H1 (cell line): ENCODE data around the gene PARD6B. TPM values are rescaled to one million over a fixed set of nuclear protein-coding genes. Genes with fewer than 3 reads are reported as not detected.

Experiments used
- CTCF ChIA-PET: fragments of 300-600 bp; sonication (Branson Sonifier 250); formaldehyde crosslinking; loops from one replicate; lab custom pipeline; 2021; ENCODE audit not compliant: partially characterized antibody; lab: Charles Lee
- POLR2A ChIA-PET: fragments of 300-600 bp; sonication (Branson Sonifier 250); formaldehyde crosslinking; loops from one replicate; lab custom pipeline; 2021; ENCODE audit warnings: inconsistent platforms; ENCODE audit not compliant: partially characterized antibody; lab: Charles Lee
- DNase-seq, 2 experiments: peaks; one replicate each; pipeline versions ENCODE4 v3.0.0 to v3.0.0-alpha.2; 2010 to 2022; ENCODE audit warnings: low spot score in 2 of 2, low read depth in 1 of 2, mixed read lengths in 1 of 2
- FAIRE-seq: peaks from 2 replicates; lab custom pipeline; 2011; peaks lifted over from hg19 to GRCh38; lab: Jason Lieb, UNC
- H2AFZ ChIP-seq: 2 replicates; pipeline ENCODE4 v1.8.1; 2012; ENCODE audit warnings: low read length, inconsistent platforms
- H2AK5ac ChIP-seq: 2 replicates; pipeline ENCODE4 v1.6.1; 2013; ENCODE audit warnings: low read depth, low read length
- H2BK120ac ChIP-seq: replicated peaks from 2 replicates; pipeline ENCODE3; 2013; ENCODE audit warnings: low read depth, low read length, inconsistent platforms
- H2BK12ac ChIP-seq: 2 replicates; pipeline ENCODE4 v1.6.1; 2013; ENCODE audit warnings: low read depth, low read length
- H2BK15ac ChIP-seq: 2 replicates; pipeline ENCODE4 v1.6.1; 2013; ENCODE audit warnings: low read length
- H2BK20ac ChIP-seq: 2 replicates; pipeline ENCODE4 v1.6.1; 2013; ENCODE audit warnings: low read length
- H2BK5ac ChIP-seq: 2 replicates; pipeline ENCODE4 v1.6.1; 2013; ENCODE audit warnings: low read depth, low read length
- H3K14ac ChIP-seq: 2 replicates; pipeline ENCODE4 v1.6.1; 2013; ENCODE audit warnings: inconsistent platforms; ENCODE audit not compliant: insufficient read length
- H3K18ac ChIP-seq: 2 replicates; pipeline ENCODE4 v1.6.1; 2013; ENCODE audit warnings: low read length; ENCODE audit errors: extremely low read depth
- H3K23ac ChIP-seq: 2 replicates; pipeline ENCODE4 v1.6.1; 2013; ENCODE audit warnings: inconsistent platforms; ENCODE audit not compliant: insufficient read length
- H3K23me2 ChIP-seq: 2 replicates; pipeline ENCODE4 v1.6.1; 2013; ENCODE audit warnings: low read depth, low read length
- H3K27ac ChIP-seq: 2 replicates; pipeline ENCODE4 v1.6.1; 2011; ENCODE audit warnings: low read depth, low read length, inconsistent platforms
- H3K27me3 ChIP-seq, 4 experiments: replicated peaks in 1 of 4; 1 replicate in 1 of 4; 2 replicates in 3 of 4; pipeline versions ENCODE4 v1.6.1 to v1.8.1; 2011 to 2013; ENCODE audit warnings: low read length in 3 of 4, mild to moderate bottlenecking in 3 of 4, inconsistent platforms in 2 of 4, mixed read lengths in 2 of 4, moderate library complexity in 1 of 4; ENCODE audit not compliant: control insufficient read depth in 3 of 4, insufficient read depth in 3 of 4; ENCODE audit errors: extremely low read depth in 1 of 4
- H3K36me3 ChIP-seq, 4 experiments: 2 replicates each; pipeline versions ENCODE4 v1.6.1 to v1.8.1; 2011 to 2013; ENCODE audit warnings: mild to moderate bottlenecking in 4 of 4, low read length in 3 of 4, moderate library complexity in 2 of 4, control low read depth in 1 of 4, inconsistent platforms in 1 of 4; ENCODE audit not compliant: insufficient read depth in 4 of 4, control insufficient read depth in 2 of 4
- H3K4ac ChIP-seq: replicated peaks from 2 replicates; pipeline ENCODE3; 2013; ENCODE audit warnings: low read length, low read depth, mixed read lengths, inconsistent platforms; ENCODE audit not compliant: insufficient read length
- H3K4me1 ChIP-seq, 4 experiments: replicated peaks in 1 of 4; 1 replicate in 1 of 4; 2 replicates in 3 of 4; pipeline versions ENCODE4 v1.6.1 to v1.8.1; 2011 to 2013; ENCODE audit warnings: low read length in 3 of 4, inconsistent platforms in 2 of 4, mixed read lengths in 1 of 4; ENCODE audit not compliant: insufficient read depth in 4 of 4, control insufficient read depth in 3 of 4
- H3K4me2 ChIP-seq, 2 experiments: 2 replicates each; pipeline versions ENCODE4 v1.6.1 to v1.8.1; 2011 to 2013; ENCODE audit warnings: low read depth in 2 of 2, low read length in 2 of 2, control low read depth in 1 of 2, inconsistent platforms in 1 of 2, mild to moderate bottlenecking in 1 of 2; ENCODE audit not compliant: insufficient read depth in 1 of 2
- H3K4me3 ChIP-seq, 4 experiments: fragments of 200-600, 300-600 bp in 1 of 4; sonication (generic), shearing (Covaris generic), sonication (Bioruptor Twin) in 1 of 4; 2 replicates each; pipeline versions ENCODE4 v1.5.1 to v1.8.1; 2011 to 2016; ENCODE audit warnings: low read length in 4 of 4, low read depth in 3 of 4, control low read depth in 2 of 4, inconsistent platforms in 2 of 4, mild to moderate bottlenecking in 2 of 4, mixed read lengths in 1 of 4, moderate library complexity in 1 of 4; ENCODE audit not compliant: insufficient read depth in 2 of 4; ENCODE audit errors: extremely low read depth in 1 of 4
- H3K56ac ChIP-seq: replicated peaks from 2 replicates; pipeline ENCODE3; 2013; ENCODE audit warnings: low read depth, mild to moderate bottlenecking, mixed read lengths, low read length, inconsistent platforms; ENCODE audit not compliant: insufficient read length
- H3K79me1 ChIP-seq: 2 replicates; pipeline ENCODE4 v1.6.1; 2013; ENCODE audit warnings: low read depth, low read length, control low read depth
- H3K79me2 ChIP-seq, 2 experiments: 2 replicates each; pipeline versions ENCODE4 v1.6.1 to v1.8.1; 2012 to 2013; ENCODE audit warnings: low read length in 2 of 2, mild to moderate bottlenecking in 2 of 2, inconsistent platforms in 1 of 2; ENCODE audit not compliant: insufficient read depth in 2 of 2, control insufficient read depth in 1 of 2
- H3K9ac ChIP-seq, 4 experiments: replicated peaks in 1 of 4; 1 replicate in 1 of 4; 2 replicates in 3 of 4; pipeline versions ENCODE4 v1.6.1 to v1.8.1; 2011 to 2013; ENCODE audit warnings: low read depth in 3 of 4, low read length in 3 of 4, control low read depth in 2 of 4, mild to moderate bottlenecking in 2 of 4, moderate library complexity in 2 of 4, inconsistent platforms in 1 of 4; ENCODE audit errors: extremely low read depth in 1 of 4
- H3K9me3 ChIP-seq, 2 experiments: 2 replicates each; pipeline versions ENCODE4 v1.6.1 to v1.8.1; 2012 to 2013; ENCODE audit warnings: mild to moderate bottlenecking in 2 of 2, moderate library complexity in 2 of 2, control low read depth in 1 of 2, inconsistent platforms in 1 of 2, low read depth in 1 of 2, low read length in 1 of 2, mixed read lengths in 1 of 2; ENCODE audit not compliant: insufficient read depth in 2 of 2
- H4K20me1 ChIP-seq, 2 experiments: replicated peaks in 1 of 2; 2 replicates each; pipeline versions ENCODE3 to v1.8.1; 2011 to 2013; ENCODE audit warnings: inconsistent platforms in 2 of 2, low read length in 2 of 2, mild to moderate bottlenecking in 1 of 2; ENCODE audit not compliant: insufficient read depth in 2 of 2, control insufficient read depth in 1 of 2
- H4K5ac ChIP-seq: 2 replicates; pipeline ENCODE4 v1.6.1; 2013; ENCODE audit warnings: low read length, low read depth, mixed read lengths, inconsistent platforms; ENCODE audit not compliant: insufficient read length
- H4K8ac ChIP-seq: 2 replicates; pipeline ENCODE4 v1.8.0; 2013; ENCODE audit warnings: mild to moderate bottlenecking, moderate library complexity, low read length, inconsistent platforms; ENCODE audit not compliant: insufficient read depth; ENCODE audit errors: extremely low read depth
- H4K91ac ChIP-seq: replicated peaks from 2 replicates; pipeline ENCODE3; 2013; ENCODE audit warnings: low read length, mixed read lengths, inconsistent platforms; ENCODE audit not compliant: insufficient read length
- BACH1 ChIP-seq: IDR thresholded peaks from 2 replicates; pipeline ENCODE4 v1.6.1; 2012; ENCODE audit warnings: low read length, improper control_type of control experiment
- BRCA1 ChIP-seq: IDR thresholded peaks from 2 replicates; pipeline ENCODE4 v1.6.1; 2012; ENCODE audit warnings: low read depth, low read length, improper control_type of control experiment
- CBX5 ChIP-seq: fragments of 300-800, 300-1000 bp; sonication (generic); IDR thresholded peaks from 2 replicates; pipeline ENCODE4 v1.7.1; 2016; ENCODE audit warnings: antibody characterized with exemption, low read length, low read depth
- JUN ChIP-seq: IDR thresholded peaks from 2 replicates; pipeline ENCODE4 v1.6.1; 2011; ENCODE audit warnings: low read depth, mild to moderate bottlenecking, improper control_type of control experiment, low read length
- KDM5A ChIP-seq: fragments of 200-600 bp; IDR thresholded peaks from 2 replicates; pipeline ENCODE4 v1.7.1; 2012; ENCODE audit warnings: mild to moderate bottlenecking, low read length, inconsistent platforms, mixed read lengths
- MAFK ChIP-seq: IDR thresholded peaks from 2 replicates; pipeline ENCODE4 v1.6.1; 2012; ENCODE audit warnings: low read depth, mild to moderate bottlenecking, improper control_type of control experiment, low read length
- RAD21 ChIP-seq, 2 experiments: IDR thresholded peaks in 1 of 2; conservative IDR thresholded peaks in 1 of 2; 2 replicates each; pipeline ENCODE4 v1.6.1; 2011; ENCODE audit warnings: low read depth in 2 of 2, low read length in 2 of 2, improper control_type of control experiment in 1 of 2, inconsistent platforms in 1 of 2, mild to moderate bottlenecking in 1 of 2, moderate library complexity in 1 of 2
- RFX5 ChIP-seq: IDR thresholded peaks from 2 replicates; pipeline ENCODE4 v1.6.1; 2011; ENCODE audit warnings: low read depth, low read length, improper control_type of control experiment, borderline replicate concordance
- SP1 ChIP-seq: IDR thresholded peaks from 2 replicates; pipeline ENCODE4 v1.6.1; 2011; ENCODE audit warnings: low read depth, low read length
- SP2 ChIP-seq: IDR thresholded peaks from 2 replicates; pipeline ENCODE4 v1.6.1; 2012; ENCODE audit warnings: mild to moderate bottlenecking, low read length, inconsistent platforms
- TEAD4 ChIP-seq: IDR thresholded peaks from 2 replicates; pipeline ENCODE4 v1.6.1; 2012; ENCODE audit warnings: low read depth, low read length, inconsistent platforms, mixed read lengths
- WGBS, 2 experiments: shearing (Covaris generic) in 1 of 2; methylation state at CpG; one replicate each; pipeline versions ENCODE4 v1.1.6 to v1.1.7; 2013 to 2015; ENCODE audit warnings: low lambda C conversion rate in 2 of 2, mixed read lengths in 2 of 2, inconsistent platforms in 1 of 2, low coverage in 1 of 2, missing lambda C conversion rate in 1 of 2; ENCODE audit not compliant: insufficient replicate concordance in 2 of 2, insufficient coverage in 1 of 2, insufficient read length in 1 of 2; ENCODE audit errors: extremely low coverage in 1 of 2, missing lambda C conversion rate in 1 of 2; 5-methylcytosine and 5-hydroxymethylcytosine counted together
- polyA plus RNA-seq, 7 experiments: library from polyadenylated mRNA; depleted of rRNA in 3 of 7; stranded (reverse) in 5 of 7; unstranded in 2 of 7; fragments of >200 nt in 5 of 7; fragments of 200-250 nt in 2 of 7; gene quantifications; 1 replicate in 5 of 7; 2 replicates in 1 of 7; 4 replicates in 1 of 7; pipeline versions ENCODE4 v1.2.1 to v1.2.3, GENCODE V29; 2011 to 2013; ENCODE audit warnings: missing spikeins in 2 of 7, mixed read lengths in 2 of 7
- total RNA-seq: library from RNA; stranded (reverse); fragmentation: NEBNext Ultra II Directional; extraction: Animal tissue kit (Norgen Biotek cat#: 25700); gene quantifications from 2 replicates; pipeline ENCODE4 v1.2.1, GENCODE V29; 2021
- TF ChIP-seq, protein P1 (sequence below): IDR thresholded peaks from 2 replicates; pipeline ENCODE4 v1.6.1; 2011; ENCODE audit warnings: low read depth, mild to moderate bottlenecking, low read length; ENCODE audit not compliant: insufficient read depth

The PARD6B gene
- total and polyA plus RNA-seq, 2 of the 8 experiments (the other 6 are each of a cell fraction or from before 2014, with no cell fraction given), result 5.2 to 34.1 TPM

- FAIRE-seq (no peak), DNase-seq (no peak)
- no peak overlapping the region for H3K14ac ChIP-seq
- H3K9ac ChIP-seq, result no peak overlapping the region
- H2AFZ ChIP-seq, result no peak overlapping the region
- no peaks in the 10 kb centered on the region for H3K27me3 ChIP-seq
- no peak overlapping the region for H3K4me2 ChIP-seq
- no peak overlapping the region for H3K23ac ChIP-seq
- no peaks in the 10 kb centered on the region for H3K36me3 ChIP-seq
- peaks cover 0 to 5% of the 10 kb centered on the region in 2 experiments; a peak in 1 of 4 replicates for H3K79me2 ChIP-seq
- no peak overlapping the region for H2BK120ac ChIP-seq
- no peak overlapping the region for H2BK12ac ChIP-seq
- 0 out of 2 replicates have a peak overlapping the region, but pooled peaks have one; percentile 60 for H2BK5ac ChIP-seq
- H2BK20ac ChIP-seq, result no peak overlapping the region
- H4K91ac ChIP-seq, result no peak overlapping the region
- H3K56ac ChIP-seq, result no peak overlapping the region
- peaks cover 0 to 2% of the 10 kb centered on the region in 2 experiments for H4K20me1 ChIP-seq
- CTCF ChIA-PET, result interaction anchor here (1.2 to 1.6 kb wide), 3 partner anchors 10 to 57 kb away, joined by 3 to 5 read pairs (median 4); no protein-coding TSS in a partner anchor
- H3K79me1 ChIP-seq, result peaks cover 6% of the 10 kb centered on the region
- no peak overlapping the region for H4K5ac ChIP-seq
- TF ChIP-seq MAFK (no peak), TEAD4 (no peak), JUN (no peak), CBX5 (no peak), KDM5A (no peak), BRCA1 (no peak), RAD21 (IDR thresholded peaks at IDR 0.05 in 1 of 2, conservative IDR thresholded peaks at IDR 0.05 in 1 of 2; ENCODE audit: low read depth in 2 of 2, low read length in 2 of 2) (no peak), BACH1 (no peak), RFX5 (no peak), SP2 (no peak), SP1 (no peak)
- TF ChIP-seq, protein P1, sequence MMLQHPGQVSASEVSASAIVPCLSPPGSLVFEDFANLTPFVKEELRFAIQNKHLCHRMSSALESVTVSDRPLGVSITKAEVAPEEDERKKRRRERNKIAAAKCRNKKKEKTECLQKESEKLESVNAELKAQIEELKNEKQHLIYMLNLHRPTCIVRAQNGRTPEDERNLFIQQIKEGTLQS, result no peak
- H3K18ac ChIP-seq, result no peak overlapping the region
- POLR2A ChIA-PET, result interaction anchor here (1.0 to 3.2 kb wide), 2 partner anchors 86 to 123 kb away, joined by 3 to 12 read pairs; no protein-coding TSS in a partner anchor
- WGBS, 2 experiments, result 90% methylated on average over 5 of the region's 5 CpGs; no CpG with 5 or more reads in 1 of the 2 experiments
- H3K9me3 ChIP-seq, result no peaks in the 10 kb centered on the region
- peaks cover 0 to 13% (median 3%) of the 10 kb centered on the region in 4 experiments; a peak in 5 of 7 replicates for H3K4me1 ChIP-seq
- no peak overlapping the region for H3K27ac ChIP-seq
- H2AK5ac ChIP-seq, result no peak overlapping the region
- no peaks in the 10 kb centered on the region for H3K23me2 ChIP-seq
- H3K4ac ChIP-seq, result no peak overlapping the region
- no peak overlapping the region for H4K8ac ChIP-seq
- no peak overlapping the region for H2BK15ac ChIP-seq
- H3K4me3 ChIP-seq, result no peak overlapping the region
These were observed 70.4 kb downstream of the PARD6B start for GRCh38 chr20:50801747-50802125.
